HG02981 (cell line): ENCODE measurements around the gene PPM1H.
"Not testable (repeated sequence)": the region's sequence is repeated elsewhere in the genome, so short reads cannot be mapped to it uniquely, and the experiment has no call there.

Experiments used
- ATAC-seq: cut with Tn5 transposase; IDR thresholded peaks from one replicate; pipeline ENCODE4 v1.9.1; 2021; ENCODE audit warnings: mild to moderate bottlenecking, moderate library complexity; ENCODE audit not compliant: unreplicated experiment

Gene PPM1H

DNA sequence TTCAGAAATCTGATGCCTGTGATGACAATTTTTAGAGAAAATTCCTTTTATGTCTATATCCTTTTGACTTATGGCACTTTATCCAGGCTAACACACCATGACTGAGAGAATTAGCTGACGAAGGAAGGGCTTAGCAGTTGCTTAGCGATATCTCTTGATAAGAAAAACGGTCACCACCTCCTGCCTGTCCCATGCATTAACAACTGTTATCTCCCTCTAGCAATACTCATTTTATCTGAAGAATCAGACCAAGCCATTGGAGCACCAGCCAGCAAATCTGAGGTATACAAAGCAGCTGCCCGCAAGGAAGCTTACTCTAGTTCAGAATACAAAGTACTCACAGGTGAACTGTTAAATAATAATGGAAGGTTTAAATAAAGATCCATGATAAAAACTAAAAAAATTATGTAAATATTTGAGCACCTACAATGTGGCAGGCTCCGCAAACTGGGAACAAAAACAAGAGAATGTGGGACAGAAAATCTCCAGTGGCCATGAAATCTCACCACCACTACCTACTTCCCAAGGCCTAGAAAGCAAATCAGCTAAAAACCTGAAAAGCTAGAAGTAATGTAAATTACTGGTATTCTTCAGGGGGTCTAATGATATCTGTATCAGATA is 24.3 kb downstream of the PPM1H start:
- ATAC-seq, result no peak

DNA sequence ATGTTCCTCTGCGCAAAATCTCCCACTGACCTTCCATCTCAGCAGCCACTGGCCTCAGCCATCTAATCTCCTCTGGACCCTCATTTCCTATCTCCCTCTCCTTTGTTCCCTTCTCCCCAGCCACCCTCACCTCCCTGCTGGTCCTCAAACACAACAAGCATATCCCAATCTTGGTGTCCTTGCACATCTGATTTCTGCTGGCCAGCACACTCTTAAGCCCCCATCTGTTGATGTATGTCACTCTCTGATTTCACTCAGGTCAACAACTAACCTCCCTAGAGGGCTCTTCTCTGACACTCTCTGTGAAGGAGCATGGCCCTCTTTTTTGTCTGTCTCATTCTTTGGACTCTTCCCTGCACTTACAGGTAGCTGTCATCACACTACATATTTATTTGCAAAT is 25.6 kb downstream of the PPM1H start:
- ATAC-seq, result no peak

DNA sequence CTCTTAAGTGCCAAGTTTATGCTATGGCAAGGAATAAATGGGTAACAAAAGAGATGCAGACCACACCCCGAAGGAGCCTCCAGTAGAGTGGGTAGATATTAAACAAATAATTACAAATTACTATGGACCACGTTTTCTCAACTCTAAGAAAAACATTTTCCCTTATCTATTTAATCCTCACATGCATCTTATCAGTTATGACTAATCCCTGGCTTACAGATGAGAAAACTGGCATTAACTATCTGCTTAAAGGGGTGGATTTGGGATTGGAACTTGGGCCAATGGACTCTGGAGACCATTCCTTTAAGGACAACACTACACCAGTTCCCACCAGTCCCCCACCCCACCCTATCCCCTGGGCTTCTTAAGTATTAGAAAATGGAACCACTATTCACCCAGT is 26.3 kb downstream of the PPM1H start:
- ATAC-seq, result no peak

DNA sequence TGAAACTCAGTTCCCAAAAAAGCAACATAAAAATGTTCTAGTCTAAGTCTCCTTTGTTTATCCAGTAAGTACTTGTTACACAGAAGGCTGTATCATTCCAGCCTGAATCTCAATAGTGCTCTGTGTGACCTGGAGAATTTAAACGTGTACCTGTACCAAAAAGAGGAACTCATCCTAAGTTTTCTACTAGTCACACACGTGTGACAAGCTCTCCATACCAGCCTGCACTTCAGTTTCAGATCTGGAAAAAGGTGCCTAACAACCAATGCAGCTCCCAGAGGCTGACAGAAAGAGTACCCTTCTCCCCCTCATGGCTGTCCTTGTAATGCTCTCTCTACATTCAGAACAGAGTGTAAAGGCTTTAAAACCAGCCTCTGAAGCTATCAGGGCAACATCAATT is 27.4 kb downstream of the PPM1H start:
- no peak for ATAC-seq

DNA sequence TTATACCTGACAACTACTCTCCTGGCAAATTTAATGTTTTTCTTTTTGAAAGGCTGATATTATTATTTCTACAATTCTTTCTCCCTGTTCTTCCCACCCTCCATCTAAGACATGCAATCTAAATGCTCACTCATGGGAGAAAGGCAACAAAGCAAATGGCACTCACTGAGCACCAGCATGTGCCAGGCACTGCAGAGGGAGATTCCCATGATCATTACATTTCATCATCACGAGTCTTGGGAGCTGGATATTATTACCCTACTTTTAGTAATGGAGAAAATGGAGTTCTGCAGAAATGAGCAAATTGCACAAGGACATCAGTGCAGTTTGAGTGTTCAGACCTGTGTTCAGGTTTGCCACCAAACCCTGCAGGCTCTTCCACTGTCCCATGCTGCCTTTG is 27.9 kb downstream of the PPM1H start:
- ATAC-seq, result no peak

DNA sequence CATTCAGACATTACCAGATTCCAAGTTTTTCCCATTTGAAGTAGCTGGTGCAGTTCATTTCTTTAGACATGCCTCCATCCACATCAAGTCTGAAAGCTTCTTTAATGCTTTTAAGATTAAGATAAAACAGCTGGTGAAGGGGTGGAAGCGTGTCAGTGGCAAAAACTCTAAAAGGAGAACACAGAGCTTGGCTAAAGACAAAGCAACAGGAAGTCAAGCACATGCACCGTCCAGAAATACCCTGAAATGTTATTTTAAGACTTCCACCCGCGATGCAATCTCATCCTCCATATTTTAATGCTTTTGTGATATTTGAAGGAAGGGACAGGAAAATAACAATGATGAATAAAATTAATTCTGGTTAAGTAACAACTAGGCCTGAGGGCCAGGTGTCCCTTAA is 31.8 kb downstream of the PPM1H start:
- no peak for ATAC-seq

DNA sequence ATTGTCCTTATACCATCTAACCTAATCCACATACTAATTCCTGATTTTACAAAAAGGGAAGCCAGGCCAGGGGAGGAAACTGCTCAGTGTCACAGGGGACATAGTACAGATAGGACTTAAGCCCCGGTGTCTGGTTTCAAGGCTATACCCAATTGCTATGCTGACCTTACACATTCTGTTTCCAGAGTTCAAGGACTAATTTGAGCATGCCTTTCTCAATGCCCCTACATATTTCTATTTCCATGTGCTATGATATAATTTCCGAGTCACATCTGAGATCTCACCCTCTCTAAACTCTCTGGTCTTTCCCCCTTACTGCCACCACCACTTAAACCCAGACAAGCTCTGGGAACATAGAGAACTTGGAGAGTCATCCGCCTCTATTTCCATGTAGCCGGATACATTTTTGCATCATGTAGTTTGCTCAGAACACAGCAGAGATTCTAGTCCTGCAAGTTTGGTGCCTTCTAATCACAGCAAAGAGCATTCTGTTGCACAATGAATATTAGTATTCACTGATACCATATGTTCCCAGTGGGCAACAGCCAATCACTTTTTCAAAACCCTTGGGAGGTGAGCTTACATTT is 34.2 kb downstream of the PPM1H start:
- no peak for ATAC-seq

DNA sequence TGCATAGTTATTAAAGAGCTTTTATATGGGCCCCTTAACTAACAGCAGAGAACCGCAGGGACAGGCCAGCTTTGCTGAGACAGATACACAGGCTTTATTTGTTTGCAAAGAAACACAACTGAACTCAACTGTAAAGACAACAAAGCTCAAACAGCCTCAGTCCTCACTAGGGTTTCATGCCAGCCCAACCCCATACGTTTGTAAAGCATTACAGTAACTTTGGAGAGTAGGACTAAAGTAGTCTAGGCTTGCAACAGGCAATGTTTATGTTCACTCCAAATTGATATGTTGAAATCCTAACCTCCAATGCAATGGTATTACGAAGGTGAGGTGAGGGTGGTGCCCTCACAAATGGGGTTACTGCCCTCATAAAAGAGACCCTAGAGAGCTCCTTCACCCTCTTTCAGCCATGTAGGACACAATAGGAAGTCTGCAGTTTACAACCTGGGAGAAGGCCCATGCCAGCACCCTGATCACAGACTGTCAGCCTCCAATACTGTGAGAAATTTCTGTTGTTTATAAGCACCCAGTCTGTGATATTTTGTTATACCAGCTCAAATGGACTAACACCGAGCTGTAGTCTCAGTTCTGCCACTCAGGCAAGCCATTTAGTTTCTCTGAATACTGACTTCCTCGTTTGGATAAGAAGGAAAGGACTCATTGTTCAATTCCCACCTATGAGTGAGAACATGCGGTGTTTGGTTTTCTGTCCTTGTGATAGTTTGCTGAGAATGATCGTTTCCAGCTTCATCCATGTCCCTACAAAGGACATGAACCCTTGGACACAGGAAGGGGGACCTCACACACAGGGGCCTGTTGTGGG is 35.2 kb downstream of the PPM1H start:
- ATAC-seq, result no peak

DNA sequence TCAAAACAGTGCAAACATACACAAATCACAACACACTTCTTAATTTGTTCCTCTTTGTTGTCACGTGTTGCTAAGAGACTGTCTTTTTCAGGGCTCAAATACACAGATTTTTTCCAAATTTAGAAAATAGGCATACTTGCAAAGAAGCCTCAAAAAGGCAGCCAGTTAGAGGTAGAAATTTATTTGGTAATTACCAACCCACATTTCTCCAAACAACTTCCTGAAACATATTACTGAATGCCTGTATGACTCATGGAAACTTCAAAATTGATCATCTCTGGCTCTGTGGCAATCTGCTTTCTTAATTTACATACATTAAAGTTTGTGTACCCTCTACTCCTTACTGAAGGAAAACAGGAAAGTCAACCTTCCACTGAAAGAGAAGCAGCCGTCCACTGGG is 36.4 kb downstream of the PPM1H start:
- ATAC-seq, result no peak

DNA sequence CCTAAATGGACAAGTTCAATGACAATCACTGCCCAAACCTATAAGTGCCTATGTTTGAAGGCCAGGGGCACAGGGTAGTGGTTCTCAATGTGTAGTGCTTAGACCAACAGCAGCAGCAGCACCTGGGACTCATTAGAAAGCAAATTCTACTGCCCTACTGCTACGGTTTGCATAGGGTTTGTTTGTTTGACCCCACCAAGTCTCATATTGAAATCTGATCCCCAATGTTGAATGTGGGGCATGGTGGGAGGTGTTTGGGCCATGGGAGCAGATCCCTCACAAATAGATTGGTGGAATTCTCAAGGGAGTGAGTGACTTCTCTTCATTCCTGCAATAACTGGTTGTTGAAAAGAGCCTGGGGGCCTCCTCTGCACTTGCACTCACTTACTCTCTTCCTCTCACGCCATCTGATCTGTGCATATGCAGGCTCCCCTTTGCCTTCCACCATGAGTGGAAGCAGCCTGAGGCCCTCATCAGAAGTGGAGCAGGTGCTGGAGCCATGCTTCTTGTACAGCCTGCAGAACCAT is 39.5 kb downstream of the PPM1H start:
- no peak for ATAC-seq

DNA sequence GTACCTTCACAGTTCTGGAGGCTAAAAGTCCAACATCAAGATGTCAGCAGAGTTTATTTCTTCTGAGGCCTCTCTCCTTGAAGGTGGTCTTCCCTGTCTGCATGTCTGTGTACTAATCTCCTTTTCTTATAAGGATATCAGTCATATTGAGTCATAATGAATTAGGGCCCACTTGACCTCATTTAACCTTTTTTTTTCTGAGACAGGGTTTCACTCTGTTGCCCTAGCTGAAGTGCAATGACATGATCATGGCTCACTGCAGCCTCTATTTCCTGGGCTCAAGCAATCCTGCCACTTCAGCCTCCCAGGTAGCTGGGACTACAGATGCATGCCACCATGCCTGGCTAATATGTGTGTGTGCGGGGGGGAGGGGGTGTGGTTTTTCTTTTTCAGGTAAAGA is 41.7 kb downstream of the PPM1H start:
- no peak for ATAC-seq

DNA sequence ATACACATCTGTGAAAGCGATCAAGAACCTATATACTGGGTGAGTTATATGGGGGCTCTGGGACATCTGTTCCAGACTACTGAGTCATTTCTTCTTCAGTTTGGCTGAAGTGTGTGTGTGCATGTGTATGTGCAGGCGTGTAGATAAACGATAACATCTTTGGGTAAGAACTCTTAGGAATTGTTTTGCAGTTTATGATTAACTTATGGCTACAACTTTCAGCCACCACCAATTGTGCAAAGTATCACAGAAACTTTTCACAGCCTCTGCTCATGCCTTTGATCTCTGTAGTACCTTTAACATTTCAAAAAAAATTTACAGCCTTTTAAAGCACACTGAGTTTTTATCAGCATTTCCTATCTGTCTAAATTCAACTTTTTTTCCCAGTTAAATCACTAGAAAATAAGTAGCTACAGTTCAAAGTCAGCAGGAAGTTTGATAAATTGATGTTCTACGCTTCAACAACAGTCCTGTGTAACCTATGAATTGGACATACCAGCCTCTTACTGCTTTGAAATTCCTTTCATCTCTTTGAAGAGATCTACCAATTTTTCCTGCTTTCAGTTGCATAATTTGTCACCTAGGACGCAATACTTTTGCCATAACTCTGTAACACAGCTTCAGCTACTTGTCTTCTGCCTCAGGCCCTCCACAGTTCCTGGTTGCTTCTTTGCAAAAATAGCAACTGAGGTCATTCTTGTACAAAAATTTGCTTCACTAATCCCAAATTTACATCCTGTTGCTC is 43.0 kb downstream of the PPM1H start:
- ATAC-seq, result no peak

DNA sequence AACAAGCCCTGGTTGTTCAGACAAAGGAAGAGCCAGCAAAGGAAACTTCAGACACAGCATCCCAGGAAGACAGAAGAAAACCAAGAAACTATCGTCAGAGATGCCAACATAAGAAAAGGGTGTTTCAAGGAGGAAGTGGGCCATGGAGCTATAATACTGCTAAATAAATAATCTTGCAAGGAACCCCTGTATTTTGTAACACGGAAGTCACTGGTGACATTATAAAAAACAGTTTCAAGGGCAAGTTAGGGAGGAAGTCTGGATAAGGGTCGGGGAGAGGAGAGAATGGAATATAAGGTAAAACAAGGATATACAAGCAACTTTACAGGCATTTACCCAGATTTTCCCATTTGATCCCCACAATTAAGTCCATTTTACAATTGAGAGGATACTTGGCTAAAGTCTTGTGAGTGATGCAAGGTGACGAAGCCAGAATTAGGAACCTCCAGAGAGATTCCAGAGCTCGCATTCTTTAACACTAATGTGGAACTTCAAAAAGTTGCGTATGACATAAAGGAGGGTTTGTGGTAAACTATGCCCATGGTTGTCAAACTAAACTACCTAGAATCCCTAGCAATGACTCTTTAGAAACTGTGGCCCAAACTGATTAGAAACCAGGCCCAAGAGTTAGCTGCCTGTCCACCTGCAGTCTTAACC is 46.4 kb downstream of the PPM1H start:
- no peak for ATAC-seq

DNA sequence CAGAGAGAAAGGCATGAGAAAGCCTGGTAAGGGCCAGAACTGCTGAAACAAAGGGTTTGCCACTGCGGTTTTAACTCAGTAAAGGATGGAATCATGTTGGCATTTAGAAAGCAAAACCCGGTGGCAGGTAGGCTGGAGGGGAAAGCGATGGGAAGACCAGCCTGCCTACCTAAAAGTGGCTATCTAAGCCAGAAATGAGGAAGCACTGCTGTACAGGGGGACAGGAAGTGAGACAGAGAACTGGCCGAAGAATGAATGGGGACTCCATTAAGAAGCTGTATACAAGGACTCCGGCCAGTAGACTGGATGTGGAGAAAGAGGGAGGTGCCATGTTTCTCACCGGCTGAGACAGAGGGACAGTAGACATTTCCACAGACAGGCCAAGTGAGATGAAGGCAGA is 48.2 kb downstream of the PPM1H start:
- no peak for ATAC-seq

DNA sequence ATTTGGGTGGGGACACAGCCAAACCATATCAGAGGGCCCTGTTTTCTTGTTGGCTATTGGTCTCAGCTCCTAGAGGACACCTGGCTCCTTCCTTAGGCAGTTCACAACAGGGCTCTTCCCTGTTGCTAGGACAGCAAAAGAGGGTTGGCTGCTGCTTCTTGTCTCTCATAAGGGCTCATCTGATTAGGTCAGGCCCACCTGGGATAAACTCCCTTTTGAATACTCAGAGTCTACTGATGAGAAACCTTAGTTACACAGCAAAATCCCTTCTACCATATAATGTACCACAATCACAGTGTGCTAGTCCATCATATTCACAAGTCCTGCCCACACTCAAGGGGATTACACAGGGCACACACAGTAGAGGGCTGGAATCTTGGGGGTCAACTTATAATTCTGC is 49.7 kb downstream of the PPM1H start:
- no peak for ATAC-seq

DNA sequence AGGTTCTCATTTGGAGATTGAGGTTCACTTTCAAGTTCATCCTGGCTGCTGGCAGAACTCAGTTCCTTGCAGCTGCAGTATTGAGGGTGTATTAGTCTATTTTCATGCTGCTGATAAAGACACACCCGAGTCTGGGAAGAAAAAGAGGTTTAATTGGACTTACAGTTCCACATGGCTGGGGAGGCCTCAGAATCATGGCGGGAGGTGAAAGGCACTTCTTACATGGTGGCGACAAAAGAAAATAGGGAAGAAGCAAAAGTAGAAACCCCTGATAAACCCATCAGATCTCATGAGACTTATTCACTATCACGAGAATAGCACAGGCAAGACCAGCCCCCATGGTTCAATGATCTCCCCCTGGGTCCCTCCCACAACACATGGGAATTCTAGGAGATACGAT is 50.1 kb downstream of the PPM1H start:
- ATAC-seq, result not testable (repeated sequence)

DNA sequence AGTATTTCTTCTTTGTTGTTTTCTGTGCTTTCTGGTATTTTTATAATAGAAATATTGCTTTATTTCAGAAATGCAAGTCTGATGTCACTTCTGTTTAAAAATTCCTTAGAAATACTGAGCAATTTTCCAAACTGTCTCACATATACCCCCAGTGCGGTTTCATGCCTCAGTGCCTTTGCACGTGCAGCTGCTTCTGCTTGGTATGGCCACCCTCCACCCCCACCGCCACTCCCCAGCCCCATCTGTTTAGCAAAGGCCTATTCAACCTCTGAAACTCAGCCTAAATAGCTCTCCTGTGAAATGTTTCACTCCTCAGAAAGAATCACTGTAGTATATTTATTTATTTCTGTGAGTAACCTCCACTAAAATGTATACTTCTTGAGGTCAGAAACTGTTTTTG is 52.3 kb downstream of the PPM1H start:
- no peak for ATAC-seq

DNA sequence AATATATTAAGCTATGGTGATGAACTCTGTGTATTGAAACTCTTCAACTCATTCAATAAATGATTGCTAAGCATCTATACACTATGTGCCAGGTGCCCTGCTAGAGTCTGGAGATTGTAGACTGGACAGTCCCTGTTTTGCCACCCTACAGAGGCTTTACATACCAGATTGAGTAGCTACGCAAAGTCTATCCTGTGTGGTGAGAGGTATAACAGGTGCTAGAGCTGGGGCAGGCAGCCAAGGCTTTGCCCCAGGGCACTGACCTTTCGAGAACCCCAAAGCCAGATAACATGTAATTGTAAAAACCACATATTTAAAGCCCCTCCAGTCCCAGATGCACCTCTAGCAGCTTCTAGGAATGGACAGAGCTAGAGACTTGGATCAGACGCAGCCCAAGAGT is 52.8 kb downstream of the PPM1H start:
- no peak for ATAC-seq

DNA sequence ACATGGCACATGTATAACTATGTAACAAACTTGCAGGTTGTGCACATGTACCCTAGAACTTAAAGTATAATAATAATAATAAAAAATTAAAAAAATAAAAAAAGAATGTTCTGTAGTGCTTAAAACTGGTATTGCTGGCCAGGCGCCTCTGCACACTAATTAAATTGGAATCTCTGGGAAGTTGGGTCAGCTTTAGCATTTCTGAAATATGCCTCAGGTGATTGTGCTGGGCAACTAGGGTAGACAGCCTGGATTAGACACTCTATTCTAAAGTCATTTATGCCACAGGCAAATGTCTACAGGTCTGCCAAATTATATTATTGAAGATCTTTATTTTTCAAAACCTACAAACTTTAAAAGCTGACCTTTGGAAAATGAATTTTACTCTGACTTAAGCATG is 55.3 kb downstream of the PPM1H start:
- no peak for ATAC-seq

DNA sequence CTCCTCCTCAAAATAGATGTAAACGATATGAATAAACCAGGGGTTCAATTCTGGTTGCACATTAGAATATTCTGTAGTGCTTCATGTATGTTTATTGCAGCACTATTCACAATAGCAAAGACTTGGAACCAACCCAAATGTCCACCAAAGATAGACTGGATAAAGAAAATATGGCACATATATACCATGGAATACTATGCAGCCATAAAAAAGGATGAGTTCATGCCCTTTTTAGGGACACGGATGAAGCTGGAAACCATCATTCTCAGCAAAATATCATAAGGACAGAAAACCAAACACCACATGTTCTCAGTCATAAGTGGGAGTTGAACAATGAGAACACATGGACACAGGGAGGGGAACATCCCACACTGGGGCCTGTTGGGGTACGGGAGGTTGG is 55.7 kb downstream of the PPM1H start:
- ATAC-seq, result not testable (repeated sequence)

DNA sequence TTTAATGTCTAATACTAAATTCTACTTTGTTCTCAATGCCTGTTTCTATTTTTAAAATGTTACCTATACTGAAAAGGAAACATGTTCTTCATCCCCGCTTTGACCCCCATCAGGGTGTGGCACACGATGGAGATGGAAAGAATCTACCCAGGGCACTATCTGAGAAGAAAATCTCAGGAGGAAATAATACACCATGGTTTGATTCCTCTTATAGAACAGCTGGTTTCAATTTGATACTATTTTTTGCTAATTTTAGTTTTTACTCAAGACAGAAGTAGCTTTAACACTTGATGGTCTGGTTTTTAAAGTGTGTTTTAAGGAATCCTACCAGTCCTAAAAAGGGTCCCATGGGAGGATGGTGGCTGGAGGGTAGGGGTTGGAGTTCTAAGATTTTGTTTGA is 56.7 kb downstream of the PPM1H start:
- no peak for ATAC-seq
